ENCODE measurements around the gene CDH1.

The CDH1 gene

GRCh38 chr16:68749432-68749831 is 12.3 kb downstream of the CDH1 start:
- in situ Hi-C loops (cut with HindIII; ENCODE audit: low pct_ligation_motif_present, low sequenced_read_pairs): no loop called here
- no peak overlapping the region for H3K4me3 ChIP-seq (ENCODE audit: low read depth, low read length)
- no peak for DNase-seq
- no peak for TF ChIP-seq CTCF (IDR thresholded peaks at IDR 0.05; ENCODE audit: low read depth, low read length, missing control alignments)
- no peak overlapping the region for H3K27ac ChIP-seq
- no peaks in the 10 kb centered on the region for H3K27me3 ChIP-seq (replicated peaks)
- no peaks in the 10 kb centered on the region for H3K36me3 ChIP-seq (replicated peaks)

DNA sequence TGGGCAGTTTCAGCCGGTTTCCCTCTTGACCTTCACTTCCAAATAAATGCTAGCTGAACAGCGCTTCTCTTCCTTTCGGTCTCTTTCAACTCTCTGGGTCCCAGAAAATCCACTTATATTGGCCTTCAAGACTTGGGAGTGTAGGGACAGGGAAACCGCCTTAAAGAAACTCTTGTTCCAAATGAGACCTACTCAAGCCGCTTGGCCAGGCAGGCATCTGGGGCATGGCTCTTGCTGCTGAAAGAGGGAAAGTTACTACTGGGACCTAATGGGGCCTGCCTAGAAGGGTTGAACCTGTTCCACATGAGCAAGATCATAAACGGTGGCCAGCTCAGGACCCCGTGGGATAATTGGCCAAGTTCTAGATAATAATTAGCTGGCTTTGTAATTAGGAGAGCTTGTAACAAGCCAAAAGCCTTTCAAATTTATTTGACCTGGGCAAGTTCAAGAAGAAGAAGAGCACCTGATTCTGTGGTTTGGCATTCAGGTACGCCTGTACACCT is 13.2 kb downstream of the CDH1 start:
- no peak overlapping the region for H3K27ac ChIP-seq
- DNase-seq: no peak
- no peak for TF ChIP-seq CTCF (IDR thresholded peaks at IDR 0.05; ENCODE audit: low read depth, low read length, missing control alignments)
- H3K36me3 ChIP-seq (replicated peaks): no peaks in the 10 kb centered on the region
- in situ Hi-C loops (cut with HindIII; ENCODE audit: low pct_ligation_motif_present, low sequenced_read_pairs): no loop called here
- no peaks in the 10 kb centered on the region for H3K27me3 ChIP-seq (replicated peaks)
- H3K4me3 ChIP-seq (ENCODE audit: low read depth, low read length): no peak overlapping the region

DNA sequence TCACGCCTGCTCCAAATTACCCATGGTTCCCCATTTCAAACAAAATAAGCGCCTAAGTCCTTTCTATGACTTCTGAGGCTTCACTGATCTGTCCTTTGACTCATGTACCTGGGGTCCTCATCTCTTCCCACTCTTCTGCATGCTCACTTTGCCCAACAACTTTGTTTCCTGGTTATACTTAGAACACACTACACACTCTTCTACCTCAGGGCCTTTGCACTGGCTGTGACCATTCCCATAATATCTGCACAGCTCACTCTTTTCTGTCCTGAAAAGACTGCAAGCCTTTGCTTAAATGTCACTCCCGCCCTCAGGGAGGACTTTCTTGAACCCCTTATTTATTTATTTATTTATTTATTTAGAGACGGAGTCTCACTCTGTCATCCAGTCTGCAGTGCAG is 14.1 kb downstream of the CDH1 start:
- no peak for TF ChIP-seq CTCF (IDR thresholded peaks at IDR 0.05; ENCODE audit: low read depth, low read length, missing control alignments)
- Histone ChIP-seq H3K27ac (no peak overlapping the region), H3K27me3 (replicated peaks) (no peaks in the 10 kb centered on the region), H3K36me3 (replicated peaks) (no peaks in the 10 kb centered on the region), H3K4me3 (ENCODE audit: low read depth, low read length) (no peak overlapping the region)
- in situ Hi-C loops (cut with HindIII; ENCODE audit: low pct_ligation_motif_present, low sequenced_read_pairs): no loop called here
- DNase-seq: no peak

GRCh38 chr16:68752602-68753001 is 15.5 kb downstream of the CDH1 start:
- Histone ChIP-seq H3K36me3 (replicated peaks) (no peaks in the 10 kb centered on the region), H3K4me3 (ENCODE audit: low read depth, low read length) (no peak overlapping the region), H3K27ac (no peak overlapping the region), H3K27me3 (replicated peaks) (no peaks in the 10 kb centered on the region)
- no peak for DNase-seq
- in situ Hi-C loops (cut with HindIII; ENCODE audit: low pct_ligation_motif_present, low sequenced_read_pairs): no loop called here
- no peak for TF ChIP-seq CTCF (IDR thresholded peaks at IDR 0.05; ENCODE audit: low read depth, low read length, missing control alignments)

DNA sequence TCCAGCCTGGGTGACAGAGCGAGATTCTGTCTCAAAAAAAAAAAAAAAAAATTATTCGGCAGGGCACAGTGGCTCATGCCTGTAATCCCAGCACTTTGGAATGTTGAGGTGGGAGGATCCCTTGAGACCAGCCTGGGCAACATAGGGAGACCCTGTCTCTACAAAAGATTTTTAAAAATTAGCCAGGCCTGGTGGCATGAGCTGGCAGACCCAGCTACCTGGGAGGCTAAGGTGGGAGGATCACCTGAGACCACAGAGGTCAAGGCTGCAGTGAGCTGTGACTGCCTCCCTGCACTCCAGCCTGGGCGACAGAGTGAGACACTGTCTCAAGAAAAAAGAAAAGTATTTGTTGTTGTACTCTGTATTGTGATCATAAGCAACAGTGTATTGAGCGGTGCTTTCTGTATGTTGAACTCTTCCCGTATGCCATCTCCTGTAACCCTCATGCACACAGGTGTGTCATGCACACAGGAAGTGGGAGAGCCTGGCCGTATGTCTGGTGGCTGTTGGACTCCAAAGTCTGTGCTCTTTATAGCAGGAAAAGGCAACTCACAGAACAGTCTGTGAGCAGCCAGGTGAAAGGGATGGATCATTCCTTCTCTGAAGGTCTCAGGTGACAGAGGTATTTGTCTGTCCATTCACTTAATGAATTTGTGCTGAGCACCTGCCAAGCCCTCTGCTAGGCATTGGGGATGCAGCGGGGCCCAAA is 17.1 kb downstream of the CDH1 start:
- in situ Hi-C loops (cut with HindIII; ENCODE audit: low pct_ligation_motif_present, low sequenced_read_pairs): no loop called here
- Histone ChIP-seq H3K36me3 (replicated peaks) (no peaks in the 10 kb centered on the region), H3K27me3 (replicated peaks) (no peaks in the 10 kb centered on the region), H3K4me3 (ENCODE audit: low read depth, low read length) (no peak overlapping the region), H3K27ac (no peak overlapping the region)
- no peak for DNase-seq
- TF ChIP-seq CTCF (IDR thresholded peaks at IDR 0.05; ENCODE audit: low read depth, low read length, missing control alignments): no peak
